Measurements from ENCODE around the gene MECR.
"Not testable (repeated sequence)": the region's sequence is repeated elsewhere in the genome, so short reads cannot be mapped to it uniquely, and the experiment has no call there.

MECR gene

DNA sequence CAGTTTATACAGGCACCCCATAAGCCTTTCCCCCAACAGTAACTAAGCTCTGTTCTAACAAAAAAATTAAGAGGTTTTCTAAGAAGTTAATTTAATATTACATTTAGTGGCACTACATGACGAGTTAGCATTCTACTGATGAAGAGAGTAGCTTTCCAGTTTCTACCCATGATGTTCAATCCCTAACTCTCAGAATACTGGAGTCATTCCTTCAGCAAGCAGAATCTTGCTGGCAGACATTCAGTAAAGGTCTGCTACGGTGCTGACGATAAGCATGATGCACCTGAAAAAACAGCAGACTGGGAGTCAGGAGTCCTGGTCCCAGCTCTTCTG, 73.5 kb downstream of the MECR start:
- TF ChIP-seq EZH2 (optimal IDR thresholded peaks at IDR 0.05; ENCODE audit: low read depth, low read length): no peak
- no peak for TF ChIP-seq CTCF (IDR thresholded peaks at IDR 0.05; ENCODE audit: low read length)
- no peak for TF ChIP-seq EZH2phosphoT487 (IDR thresholded peaks at IDR 0.05; ENCODE audit: low read length)
- Histone ChIP-seq H3K9me3 (replicated peaks; ENCODE audit: insufficient read depth, low read length) (no peaks in the 10 kb centered on the region), H3F3A (ENCODE audit: insufficient read depth, low read length) (no peaks in the 10 kb centered on the region), H2AFZ (ENCODE audit: low read length) (no peak overlapping the region), H3K9me2 (replicated peaks; ENCODE audit: insufficient read depth, low read length) (no peaks in the 10 kb centered on the region), H3K27me3 (replicated peaks; ENCODE audit: insufficient read depth, low read length) (no peaks in the 10 kb centered on the region), H3K4me2 (ENCODE audit: low read depth, low read length) (no peak overlapping the region), H3K79me2 (ENCODE audit: low read length) (peaks cover 83% of the 10 kb centered on the region), H4K20me1 (ENCODE audit: insufficient read depth, low read length) (peaks cover 18% of the 10 kb centered on the region; the same call in 1 of the 2 replicates), H3K9ac (ENCODE audit: low read length) (no peak overlapping the region), H3K4me3 (ENCODE audit: low read length) (no peak overlapping the region), H3K4me1 (ENCODE audit: low read length) (no peaks in the 10 kb centered on the region), H3K27ac (ENCODE audit: low read length) (no peak overlapping the region), H3K36me3 (replicated peaks; ENCODE audit: insufficient read depth, low read length) (peaks cover 35% of the 10 kb centered on the region)
- no peak for DNase-seq

DNA sequence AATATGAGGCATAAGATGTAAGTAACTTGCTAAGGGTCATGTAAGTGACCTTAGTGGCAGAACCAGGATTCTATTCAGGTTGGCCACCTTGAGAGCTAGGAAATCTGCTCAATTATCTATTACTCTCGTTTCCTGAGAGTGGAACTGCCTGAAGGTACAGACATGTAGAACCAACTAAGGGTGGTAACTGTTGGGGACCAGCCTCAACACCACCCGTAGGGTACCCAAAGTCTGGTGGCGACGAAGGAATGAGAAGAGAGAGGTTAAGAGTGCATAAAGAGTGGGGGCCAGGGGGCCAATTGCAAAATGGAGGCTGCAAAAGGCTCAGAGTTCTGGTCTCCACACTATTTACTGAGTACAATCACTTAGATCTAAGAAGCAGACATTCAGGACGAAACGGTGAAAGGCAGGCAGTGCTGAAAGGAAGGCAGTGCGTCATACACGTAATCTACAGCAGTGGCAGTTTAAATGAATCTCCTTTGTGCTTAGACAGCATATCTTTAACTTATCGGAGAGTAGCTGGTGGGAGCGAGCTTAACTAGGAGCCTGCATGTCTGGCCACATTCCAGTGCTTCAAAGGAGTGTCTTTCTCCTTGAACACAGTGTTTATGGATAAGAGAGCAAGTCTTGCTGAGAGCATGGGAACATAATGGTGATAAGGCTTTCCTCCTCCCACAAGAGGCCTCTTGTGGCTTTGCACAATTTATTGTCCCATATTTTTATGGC, 74.0 kb downstream of the MECR start:
- H3K27me3 ChIP-seq (replicated peaks; ENCODE audit: insufficient read depth, low read length): no peaks in the 10 kb centered on the region
- H4K20me1 ChIP-seq (ENCODE audit: insufficient read depth, low read length): peaks cover 18% of the 10 kb centered on the region; the same call in 1 of the 2 replicates
- no peak overlapping the region for H3K4me2 ChIP-seq (ENCODE audit: low read depth, low read length)
- H3F3A ChIP-seq (ENCODE audit: insufficient read depth, low read length): no peaks in the 10 kb centered on the region
- no peak overlapping the region for H3K27ac ChIP-seq (ENCODE audit: low read length)
- no peaks in the 10 kb centered on the region for H3K4me1 ChIP-seq (ENCODE audit: low read length)
- no peak overlapping the region for H2AFZ ChIP-seq (ENCODE audit: low read length)
- no peak overlapping the region for H3K9ac ChIP-seq (ENCODE audit: low read length)
- H3K79me2 ChIP-seq (ENCODE audit: low read length): peaks cover 81% of the 10 kb centered on the region
- H3K36me3 ChIP-seq (replicated peaks; ENCODE audit: insufficient read depth, low read length): peaks cover 40% of the 10 kb centered on the region
- no peak for DNase-seq
- H3K4me3 ChIP-seq (ENCODE audit: low read length): no peak overlapping the region
- no peak for TF ChIP-seq CTCF (IDR thresholded peaks at IDR 0.05; ENCODE audit: low read length)
- TF ChIP-seq EZH2 (optimal IDR thresholded peaks at IDR 0.05; ENCODE audit: low read depth, low read length): no peak
- no peaks in the 10 kb centered on the region for H3K9me3 ChIP-seq (replicated peaks; ENCODE audit: insufficient read depth, low read length)
- no peaks in the 10 kb centered on the region for H3K9me2 ChIP-seq (replicated peaks; ENCODE audit: insufficient read depth, low read length)

GRCh38 chr1:29152046-29152805, 78.5 kb downstream of the MECR start:
- H3K27ac ChIP-seq (ENCODE audit: low read length): no peak overlapping the region
- no peak overlapping the region for H3K4me3 ChIP-seq (ENCODE audit: low read length)
- H3K4me1 ChIP-seq (ENCODE audit: low read length): no peaks in the 10 kb centered on the region
- peaks cover 53% of the 10 kb centered on the region for H3K79me2 ChIP-seq (ENCODE audit: low read length)
- H3K9ac ChIP-seq (ENCODE audit: low read length): no peak overlapping the region
- DNase-seq: no peak
- H3K4me2 ChIP-seq (ENCODE audit: low read depth, low read length): no peak overlapping the region
- H2AFZ ChIP-seq (ENCODE audit: low read length): no peak overlapping the region
- no peaks in the 10 kb centered on the region for H3K9me2 ChIP-seq (replicated peaks; ENCODE audit: insufficient read depth, low read length)
- H3K9me3 ChIP-seq (replicated peaks; ENCODE audit: insufficient read depth, low read length): no peaks in the 10 kb centered on the region
- H3F3A ChIP-seq (ENCODE audit: insufficient read depth, low read length): 0 out of 2 replicates have a peak, but pooled peaks cover 3% of the 10 kb centered on the region
- peaks cover 11% of the 10 kb centered on the region; the same call in 1 of the 2 replicates for H4K20me1 ChIP-seq (ENCODE audit: insufficient read depth, low read length)
- TF ChIP-seq CTCF (IDR thresholded peaks at IDR 0.05; ENCODE audit: low read length) (no peak), EZH2phosphoT487 (IDR thresholded peaks at IDR 0.05; ENCODE audit: low read length) (no peak)
- H3K27me3 ChIP-seq (replicated peaks; ENCODE audit: insufficient read depth, low read length): no peaks in the 10 kb centered on the region
- H3K36me3 ChIP-seq (replicated peaks; ENCODE audit: insufficient read depth, low read length): peaks cover 48% of the 10 kb centered on the region

DNA sequence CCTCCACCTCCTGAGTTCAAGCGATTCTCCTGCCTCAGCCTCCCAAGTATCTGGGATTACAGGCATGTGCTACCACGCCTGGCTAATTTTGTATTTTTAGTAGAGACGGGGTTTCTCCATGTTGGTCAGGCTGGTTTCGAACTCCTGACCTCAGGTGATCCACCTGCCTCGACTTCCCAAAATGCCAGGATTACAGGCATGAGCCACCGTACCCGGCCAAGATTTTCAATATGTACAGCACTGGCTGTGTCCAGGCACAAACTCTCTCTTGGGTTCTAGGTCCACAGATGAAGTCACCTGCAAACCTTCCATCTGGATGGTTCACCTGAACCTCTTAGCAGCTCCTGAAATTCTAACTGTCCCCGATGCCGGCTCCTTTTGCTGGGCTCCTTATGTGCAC, 80.4 kb downstream of the MECR start:
- peaks cover 34% of the 10 kb centered on the region for H3K79me2 ChIP-seq (ENCODE audit: low read length)
- H3K36me3 ChIP-seq (replicated peaks; ENCODE audit: insufficient read depth, low read length): peaks cover 42% of the 10 kb centered on the region
- not testable (repeated sequence) for H3K9me3 ChIP-seq (replicated peaks; ENCODE audit: insufficient read depth, low read length); H3K9me2 ChIP-seq (replicated peaks; ENCODE audit: insufficient read depth, low read length); H3K4me1 ChIP-seq (ENCODE audit: low read length); H3K27ac ChIP-seq (ENCODE audit: low read length); H3K27me3 ChIP-seq (replicated peaks; ENCODE audit: insufficient read depth, low read length); H3K4me2 ChIP-seq (ENCODE audit: low read depth, low read length); H2AFZ ChIP-seq (ENCODE audit: low read length); H3K4me3 ChIP-seq (ENCODE audit: low read length); H3F3A ChIP-seq (ENCODE audit: insufficient read depth, low read length); DNase-seq; H3K9ac ChIP-seq (ENCODE audit: low read length)
- H4K20me1 ChIP-seq (ENCODE audit: insufficient read depth, low read length): peaks cover 11% of the 10 kb centered on the region; the same call in 1 of the 2 replicates
